ENCODE measurements around the gene TACC2.

The TACC2 gene

GRCh38 chr10:122030200-122030552 is 41.2 kb downstream of the TACC2 start:
- no peak for DNase-seq (ENCODE audit: low read depth in 2 of 2)

- DNase-seq (ENCODE audit: low read depth in 2 of 2): no peak
Observed at GRCh38 chr10:122033224-122033926, 44.4 kb downstream of the TACC2 start.

GRCh38 chr10:122034149-122034756 is 45.3 kb downstream of the TACC2 start:
- no peak for DNase-seq (ENCODE audit: low read depth in 2 of 2)

- DNase-seq (ENCODE audit: low read depth in 2 of 2): no peak
Observed at GRCh38 chr10:122040786-122041185, 51.8 kb downstream of the TACC2 start.

GRCh38 chr10:122042836-122043235 is 53.9 kb downstream of the TACC2 start:
- no peak for DNase-seq (ENCODE audit: low read depth in 2 of 2)

- no peak for DNase-seq (ENCODE audit: low read depth in 2 of 2)
Observed at GRCh38 chr10:122044045-122044661, 55.2 kb downstream of the TACC2 start.

- no peak for DNase-seq (ENCODE audit: low read depth in 2 of 2)
Observed at GRCh38 chr10:122044713-122045112, 55.8 kb downstream of the TACC2 start.

- no peak for DNase-seq (ENCODE audit: low read depth in 2 of 2)
Observed at GRCh38 chr10:122045212-122045611, 56.2 kb downstream of the TACC2 start.

GRCh38 chr10:122047560-122047959 is 58.6 kb downstream of the TACC2 start:
- DNase-seq (ENCODE audit: low read depth in 2 of 2): no peak

- DNase-seq (ENCODE audit: low read depth in 2 of 2): no peak
Observed at GRCh38 chr10:122049076-122049475, 60.1 kb downstream of the TACC2 start.

- DNase-seq (ENCODE audit: low read depth in 2 of 2): no peak
Observed at GRCh38 chr10:122050311-122050710, 61.3 kb downstream of the TACC2 start.

- no peak for DNase-seq (ENCODE audit: low read depth in 2 of 2)
Observed at GRCh38 chr10:122050811-122051210, 61.8 kb downstream of the TACC2 start.

GRCh38 chr10:122051609-122052385 is 62.8 kb downstream of the TACC2 start:
- no peak for DNase-seq (ENCODE audit: low read depth in 2 of 2)

GRCh38 chr10:122052701-122053100 is 63.7 kb downstream of the TACC2 start:
- no peak for DNase-seq (ENCODE audit: low read depth in 2 of 2)

GRCh38 chr10:122053314-122053713 is 64.4 kb downstream of the TACC2 start:
- DNase-seq (ENCODE audit: low read depth in 2 of 2): no peak

- no peak for DNase-seq (ENCODE audit: low read depth in 2 of 2)
Observed at GRCh38 chr10:122054048-122055025, 65.4 kb downstream of the TACC2 start.

GRCh38 chr10:122055252-122055651 is 66.3 kb downstream of the TACC2 start:
- no peak for DNase-seq (ENCODE audit: low read depth in 2 of 2)

GRCh38 chr10:122056431-122057094 is 67.6 kb downstream of the TACC2 start:
- no peak for DNase-seq (ENCODE audit: low read depth in 2 of 2)

- DNase-seq (ENCODE audit: low read depth in 2 of 2): no peak
Observed at GRCh38 chr10:122057841-122058413, 69.0 kb downstream of the TACC2 start.

GRCh38 chr10:122060250-122060649 is 71.3 kb downstream of the TACC2 start:
- DNase-seq (ENCODE audit: low read depth in 2 of 2): no peak

All from stimulated activated CD8-positive, alpha-beta memory T cell treated with anti-CD3 and anti-CD28 coated beads, Interleukin-7, amount 100 ng/mL, for 4 hours (primary cell).